Breast epithelium (tissue), 4 donors: ENCODE data around the gene KIAA0825. TPM values are rescaled to one million over a fixed set of nuclear protein-coding genes. Genes with fewer than 3 reads are reported as not detected.

Experiments used
- DNase-seq, 2 donors: peaks; one replicate each; pipeline ENCODE4 v3.0.0-alpha.2; 2019; ENCODE audit warnings: low spot score in 2 of 2
- H3K27ac ChIP-seq, 2 donors: fragments of 200-600 bp; sonication (generic) in 1 of 2; one replicate each; pipeline ENCODE4 v1.5.1; 2016 to 2019; ENCODE audit warnings: mild to moderate bottlenecking in 1 of 2
- H3K27me3 ChIP-seq, 2 donors: fragments of 200-600 bp; sonication (generic) in 1 of 2; one replicate each; pipeline versions ENCODE4 v1.5.1 to v1.6.0; 2017 to 2019; ENCODE audit warnings: control low read depth in 1 of 2, mild to moderate bottlenecking in 1 of 2
- H3K36me3 ChIP-seq: fragments of 200-600 bp; one replicate; pipeline ENCODE4 v1.5.1; 2019
- H3K4me1 ChIP-seq, 2 donors: fragments of 200-600 bp; sonication (generic); one replicate each; pipeline ENCODE4 v1.5.1; 2016 to 2019; ENCODE audit warnings: control low read depth in 1 of 2
- H3K4me3 ChIP-seq, 3 donors: fragments of 200-600 bp; sonication (generic); 1 replicate in 2 of 3; 2 replicates in 1 of 3; pipeline ENCODE4 v1.5.1; 2016 to 2019; ENCODE audit warnings: mild to moderate bottlenecking in 3 of 3, moderate library complexity in 2 of 3
- H3K9me3 ChIP-seq, 2 donors: fragments of 200-600 bp; sonication (generic) in 1 of 2; one replicate each; pipeline ENCODE4 v1.5.1; 2016 to 2019; ENCODE audit warnings: control low read depth in 1 of 2
- POLR2A ChIP-seq: fragments of 450-650 bp; IDR thresholded peaks from one replicate; pipeline ENCODE4 v1.6.1; 2016; ENCODE audit warnings: antibody characterized with exemption, mild to moderate bottlenecking, moderate library complexity
- POLR2AphosphoS5 ChIP-seq, 3 donors: sonication (generic); formaldehyde crosslinking; IDR thresholded peaks; one replicate each; pipeline ENCODE4 v1.6.1; 2017; ENCODE audit warnings: antibody characterized with exemption in 3 of 3
- intact Hi-C: fragments of 100-400 bp; cut with DNase I; formaldehyde crosslinking; loops from one replicate; pipeline ENCODE4 v1.15.1; 2023; ENCODE audit warnings: low total_unique reads
- total RNA-seq, 3 donors: library from RNA; depleted of rRNA; stranded (reverse); fragments of >200 nt; gene quantifications; one replicate each; pipeline ENCODE4 v1.1.0, GENCODE V29; 2016
- TF ChIP-seq, protein P1 (sequence below), 3 donors: fragments of 450-650 bp; IDR thresholded peaks; one replicate each; pipeline ENCODE4 v1.5.1; 2016 to 2017; ENCODE audit warnings: antibody characterized with exemption in 3 of 3, mild to moderate bottlenecking in 3 of 3, moderate library complexity in 3 of 3

Gene KIAA0825
- total RNA-seq, 3 donors from 2014 or later: 5.9 to 15.5 (median 7.9) TPM

DNA sequence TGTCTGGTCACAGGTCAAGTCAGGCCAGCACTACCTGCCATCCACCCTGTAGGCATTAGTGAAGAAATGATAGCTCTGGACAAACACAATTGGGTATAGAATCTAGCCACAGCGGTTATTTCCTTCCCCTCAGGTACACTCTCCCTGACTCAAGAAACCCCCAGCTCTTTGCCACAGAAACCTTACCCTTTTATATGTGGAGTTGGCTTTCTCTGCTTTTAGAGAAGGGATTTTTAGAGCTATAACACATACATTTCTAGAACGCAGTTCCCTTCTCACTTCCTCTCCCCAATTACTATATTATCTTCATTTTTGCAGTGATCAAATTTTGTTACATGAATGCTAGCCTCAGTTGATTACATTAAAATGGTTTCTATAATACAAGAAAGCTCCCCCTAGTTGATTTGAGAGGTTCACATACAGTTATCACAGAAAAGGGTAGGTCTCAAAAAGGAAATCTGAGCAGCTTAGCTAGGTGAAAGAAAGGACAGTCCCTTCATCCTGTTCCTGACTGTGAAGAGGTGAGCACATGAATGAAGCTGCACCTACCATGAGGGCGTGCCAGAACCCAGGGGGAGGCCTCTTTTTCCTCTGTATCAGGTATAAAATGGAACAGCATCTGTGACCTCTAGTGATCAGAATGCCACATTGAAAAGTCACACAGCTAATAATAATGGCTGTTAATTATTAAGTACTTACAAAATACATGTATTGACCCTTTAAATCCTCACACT lies 425.6 kb downstream of the KIAA0825 start:
- Histone ChIP-seq H3K4me3 (no peak overlapping the region), H3K27me3 (no peaks in the 10 kb centered on the region), H3K36me3 (no peaks in the 10 kb centered on the region), H3K9me3 (peaks cover 0 to 5% of the 10 kb centered on the region in 2 donors), H3K27ac (no peak overlapping the region), H3K4me1 (no peaks in the 10 kb centered on the region)
- DNase-seq: no peak
- TF ChIP-seq POLR2A: no peak
- TF ChIP-seq POLR2AphosphoS5 (IDR thresholded peaks at IDR 0.05): no peak
- TF ChIP-seq, protein P1, sequence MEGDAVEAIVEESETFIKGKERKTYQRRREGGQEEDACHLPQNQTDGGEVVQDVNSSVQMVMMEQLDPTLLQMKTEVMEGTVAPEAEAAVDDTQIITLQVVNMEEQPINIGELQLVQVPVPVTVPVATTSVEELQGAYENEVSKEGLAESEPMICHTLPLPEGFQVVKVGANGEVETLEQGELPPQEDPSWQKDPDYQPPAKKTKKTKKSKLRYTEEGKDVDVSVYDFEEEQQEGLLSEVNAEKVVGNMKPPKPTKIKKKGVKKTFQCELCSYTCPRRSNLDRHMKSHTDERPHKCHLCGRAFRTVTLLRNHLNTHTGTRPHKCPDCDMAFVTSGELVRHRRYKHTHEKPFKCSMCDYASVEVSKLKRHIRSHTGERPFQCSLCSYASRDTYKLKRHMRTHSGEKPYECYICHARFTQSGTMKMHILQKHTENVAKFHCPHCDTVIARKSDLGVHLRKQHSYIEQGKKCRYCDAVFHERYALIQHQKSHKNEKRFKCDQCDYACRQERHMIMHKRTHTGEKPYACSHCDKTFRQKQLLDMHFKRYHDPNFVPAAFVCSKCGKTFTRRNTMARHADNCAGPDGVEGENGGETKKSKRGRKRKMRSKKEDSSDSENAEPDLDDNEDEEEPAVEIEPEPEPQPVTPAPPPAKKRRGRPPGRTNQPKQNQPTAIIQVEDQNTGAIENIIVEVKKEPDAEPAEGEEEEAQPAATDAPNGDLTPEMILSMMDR (IDR thresholded peaks at IDR 0.05): no peak
- intact Hi-C loops: no loop called here

DNA sequence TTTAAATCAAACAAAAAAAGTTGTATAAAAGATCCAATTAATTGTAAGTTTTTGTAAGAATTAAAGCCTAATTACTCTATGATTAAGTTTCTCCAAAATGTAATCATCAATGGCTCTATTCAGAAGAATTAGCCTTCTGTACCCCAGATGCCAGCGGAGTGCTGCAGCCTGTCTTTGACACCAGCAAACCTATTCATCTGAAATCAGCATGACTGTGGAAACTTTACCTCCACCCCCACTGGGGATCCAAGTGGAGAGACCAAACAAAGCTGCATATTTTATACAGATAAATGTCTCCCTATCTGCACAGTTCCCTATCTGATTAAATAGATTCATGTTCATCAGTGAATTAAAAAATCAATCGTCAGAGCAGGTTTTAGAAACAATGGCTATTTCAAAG lies 426.8 kb downstream of the KIAA0825 start:
- Histone ChIP-seq H3K27me3 (no peaks in the 10 kb centered on the region), H3K36me3 (no peaks in the 10 kb centered on the region), H3K9me3 (peaks cover 0 to 5% of the 10 kb centered on the region in 2 donors), H3K4me3 (no peak overlapping the region), H3K4me1 (no peaks in the 10 kb centered on the region), H3K27ac (no peak overlapping the region)
- no peak for TF ChIP-seq POLR2AphosphoS5 (IDR thresholded peaks at IDR 0.05)
- no peak for TF ChIP-seq POLR2A
- TF ChIP-seq, protein P1 (IDR thresholded peaks at IDR 0.05): no peak
- intact Hi-C loops: no loop called here
- DNase-seq: no peak

DNA sequence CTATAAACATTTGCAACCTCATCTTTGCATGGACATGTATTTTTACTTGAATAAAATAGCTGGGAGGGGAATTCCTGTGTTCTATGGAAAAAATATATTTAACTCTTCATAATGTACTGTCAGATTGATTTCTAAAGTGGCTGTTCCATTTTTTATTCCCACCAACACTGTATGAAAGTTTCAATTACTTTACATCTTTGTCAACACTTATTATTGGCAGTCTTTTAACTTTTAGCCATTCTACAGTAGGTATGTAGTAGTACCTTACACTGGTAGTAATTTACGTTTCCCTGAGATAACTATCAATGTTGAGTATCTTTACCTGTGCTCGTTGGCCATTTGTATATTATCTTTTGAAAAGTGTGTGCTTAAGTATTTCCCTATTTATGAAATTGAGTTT lies 429.7 kb downstream of the KIAA0825 start:
- peaks cover 0 to 5% of the 10 kb centered on the region in 2 donors for H3K9me3 ChIP-seq
- intact Hi-C loops: no loop called here
- H3K27ac ChIP-seq: no peak overlapping the region
- H3K4me3 ChIP-seq: no peak overlapping the region
- no peaks in the 10 kb centered on the region for H3K27me3 ChIP-seq
- DNase-seq: no peak
- no peaks in the 10 kb centered on the region for H3K4me1 ChIP-seq
- no peaks in the 10 kb centered on the region for H3K36me3 ChIP-seq
- TF ChIP-seq, protein P1 (IDR thresholded peaks at IDR 0.05): no peak
- TF ChIP-seq POLR2AphosphoS5 (IDR thresholded peaks at IDR 0.05): no peak

DNA sequence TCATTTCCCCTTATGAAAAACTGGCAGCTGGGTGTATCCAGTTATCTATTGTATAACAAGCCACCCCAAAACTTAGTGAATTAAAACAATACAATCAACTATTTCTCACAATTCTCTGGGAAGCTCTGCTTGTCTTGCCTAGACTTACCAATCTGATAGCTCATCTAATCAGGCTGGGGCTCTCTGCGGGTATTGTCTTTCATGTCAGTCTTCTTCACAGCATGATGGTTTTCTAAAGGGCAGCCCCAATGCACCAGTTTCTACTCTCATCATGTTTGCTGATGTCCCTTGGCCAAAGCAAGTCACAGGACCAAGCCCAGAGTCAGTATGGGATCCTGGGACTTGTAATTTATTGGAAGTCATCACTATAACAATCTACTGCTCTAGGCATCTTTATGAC lies 433.5 kb downstream of the KIAA0825 start:
- Histone ChIP-seq H3K27ac (no peak overlapping the region), H3K27me3 (no peaks in the 10 kb centered on the region), H3K36me3 (no peaks in the 10 kb centered on the region), H3K4me1 (no peaks in the 10 kb centered on the region), H3K9me3 (peaks cover 0 to 5% of the 10 kb centered on the region in 2 donors), H3K4me3 (no peak overlapping the region)
- TF ChIP-seq, protein P1 (IDR thresholded peaks at IDR 0.05): no peak
- TF ChIP-seq POLR2A (no peak), POLR2AphosphoS5 (IDR thresholded peaks at IDR 0.05) (no peak)
- intact Hi-C loops: no loop called here
- DNase-seq: no peak

DNA sequence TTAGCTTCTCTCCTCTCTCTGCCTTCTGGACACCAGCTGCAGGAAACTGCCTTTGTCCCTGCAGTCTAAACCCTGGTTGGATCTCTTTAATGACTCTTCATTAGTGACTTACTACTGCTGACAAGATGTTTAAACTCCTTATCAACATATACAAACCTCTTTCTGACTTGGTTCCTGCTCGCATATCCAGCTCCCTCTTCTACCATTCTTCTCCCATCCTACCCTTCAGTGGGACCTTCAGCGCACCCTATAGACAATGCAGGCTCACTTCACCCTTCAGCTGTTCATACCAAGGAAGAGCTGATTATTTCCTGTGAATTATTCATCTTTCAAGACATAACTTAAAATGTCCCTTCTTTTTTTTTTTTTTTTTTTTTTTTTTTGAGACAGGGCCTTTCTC lies 436.5 kb downstream of the KIAA0825 start:
- no peaks in the 10 kb centered on the region for H3K9me3 ChIP-seq
- no peaks in the 10 kb centered on the region for H3K27me3 ChIP-seq
- H3K36me3 ChIP-seq: no peaks in the 10 kb centered on the region
- intact Hi-C loops: no loop called here
- no peaks in the 10 kb centered on the region for H3K4me1 ChIP-seq
- no peak overlapping the region for H3K4me3 ChIP-seq
- TF ChIP-seq, protein P1 (IDR thresholded peaks at IDR 0.05): no peak
- TF ChIP-seq POLR2AphosphoS5 (IDR thresholded peaks at IDR 0.05): no peak
- no peak for TF ChIP-seq POLR2A
- no peak for DNase-seq
- H3K27ac ChIP-seq: no peak overlapping the region
